Renal pelvis (tissue), 4 donors: ENCODE measurements around the gene KCNA10. TPM values are rescaled to one million over a fixed set of nuclear protein-coding genes. Genes with fewer than 3 reads are reported as not detected.

Source experiments
- DNase-seq: peaks from one replicate; pipeline ENCODE4 v3.0.0-alpha.2; 2013
- polyA plus RNA-seq, 3 donors: library from polyadenylated mRNA; unstranded; fragments of 120-200 nt; gene quantifications; one replicate each; pipeline ENCODE4 v1.2.1, GENCODE V29; 2013; ENCODE audit not compliant: insufficient read length in 3 of 3

Gene KCNA10
- polyA plus RNA-seq, 3 donors, result not detected

- no peak for DNase-seq
Measured at GRCh38 chr1:110501488-110502132, 17.4 kb downstream of the KCNA10 start.

- no peak for DNase-seq
Measured at GRCh38 chr1:110498270-110498669, 20.7 kb downstream of the KCNA10 start.

- peak; percentile 72 for DNase-seq
Measured at GRCh38 chr1:110495926-110496600, 22.9 kb downstream of the KCNA10 start.

- DNase-seq, result no peak
Measured at GRCh38 chr1:110494522-110495406, 24.2 kb downstream of the KCNA10 start.

- DNase-seq, result no peak
Measured at GRCh38 chr1:110494036-110494435, 24.9 kb downstream of the KCNA10 start.

- no peak for DNase-seq
Measured at GRCh38 chr1:110493059-110493699, 25.8 kb downstream of the KCNA10 start.

- no peak for DNase-seq
Measured at GRCh38 chr1:110492573-110492972, 26.4 kb downstream of the KCNA10 start.

- no peak for DNase-seq
Measured at GRCh38 chr1:110490791-110491451, 28.1 kb downstream of the KCNA10 start.

GRCh38 chr1:110489973-110490542 is 28.9 kb downstream of the KCNA10 start:
- DNase-seq, result no peak

- no peak for DNase-seq
Measured at GRCh38 chr1:110489406-110489805, 29.6 kb downstream of the KCNA10 start.

GRCh38 chr1:110488867-110489266 is 30.1 kb downstream of the KCNA10 start:
- no peak for DNase-seq

GRCh38 chr1:110488161-110488560 is 30.8 kb downstream of the KCNA10 start:
- no peak for DNase-seq

- no peak for DNase-seq
Measured at GRCh38 chr1:110487726-110488125, 31.2 kb downstream of the KCNA10 start.

GRCh38 chr1:110485725-110486124 is 33.2 kb downstream of the KCNA10 start:
- DNase-seq, result no peak

- DNase-seq, result no peak
Measured at GRCh38 chr1:110484801-110485200, 34.2 kb downstream of the KCNA10 start.

- DNase-seq, result no peak
Measured at GRCh38 chr1:110483308-110483685, 35.7 kb downstream of the KCNA10 start.

GRCh38 chr1:110482662-110483307 is 36.2 kb downstream of the KCNA10 start:
- no peak for DNase-seq

GRCh38 chr1:110481968-110482623 is 36.9 kb downstream of the KCNA10 start:
- DNase-seq, result no peak

GRCh38 chr1:110480356-110481096 is 38.4 kb downstream of the KCNA10 start:
- no peak for DNase-seq
